Effector CD4-positive, alpha-beta T cell (primary cell): Measurements from ENCODE around the gene RPS28.
"Not testable (repeated sequence)": the region's sequence is repeated elsewhere in the genome, so short reads cannot be mapped to it uniquely, and the experiment has no call there.

ENCODE experiments used
- DNase-seq: peaks from one replicate; pipeline ENCODE4 v3.0.0-alpha.2; 2020

RPS28 gene

GRCh38 chr19:8320564-8321066, 681 bp upstream of the RPS28 start:
- no peak for DNase-seq

DNA sequence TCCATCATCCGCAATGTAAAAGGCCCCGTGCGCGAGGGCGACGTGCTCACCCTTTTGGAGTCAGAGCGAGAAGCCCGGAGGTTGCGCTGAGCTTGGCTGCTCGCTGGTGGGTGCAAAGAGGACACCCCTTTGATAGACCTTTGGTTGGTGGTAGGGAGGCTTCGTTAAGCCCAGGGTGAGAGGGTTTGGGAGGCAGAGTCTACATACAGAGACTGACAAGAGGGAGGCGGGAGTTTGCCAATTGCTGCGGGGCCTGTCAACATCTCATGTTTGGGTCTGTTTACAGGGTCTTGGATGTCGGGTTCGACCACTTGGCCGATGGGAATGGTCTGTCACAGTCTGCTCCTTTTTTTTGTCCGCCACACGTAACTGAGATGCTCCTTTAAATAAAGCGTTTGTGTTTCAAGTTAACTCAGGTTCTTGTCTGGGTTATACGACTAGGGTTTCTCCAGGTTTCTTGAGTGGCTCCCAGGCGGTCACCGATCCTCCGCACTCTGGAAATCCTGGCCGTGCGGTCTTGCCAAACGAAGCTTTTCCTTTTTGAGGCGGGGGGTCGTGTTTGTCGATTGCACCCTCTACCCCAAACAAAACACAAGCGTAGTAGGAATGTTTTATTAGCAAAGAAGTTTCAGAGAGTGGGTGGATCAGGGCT, 816 bp downstream of the RPS28 start:
- DNase-seq, result no peak

DNA sequence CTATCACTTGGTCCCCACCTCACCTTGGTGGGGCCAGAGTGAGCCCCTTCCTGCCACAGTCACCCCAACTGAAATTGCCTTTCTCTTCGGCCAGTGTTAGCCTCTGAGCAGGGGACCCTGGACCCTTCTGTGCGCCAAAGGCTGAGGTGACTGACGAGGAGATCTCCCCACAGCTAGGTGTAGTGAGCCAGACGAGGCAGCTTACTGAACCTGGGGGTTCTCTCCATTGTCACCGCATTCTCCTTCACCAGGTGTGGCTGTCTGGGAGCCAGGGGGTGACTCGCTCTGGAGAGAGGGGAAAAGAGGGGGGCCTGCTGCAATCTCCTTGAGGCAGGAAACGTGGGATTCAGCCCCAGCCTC, 1.3 kb downstream of the RPS28 start:
- DNase-seq, result no peak

DNA sequence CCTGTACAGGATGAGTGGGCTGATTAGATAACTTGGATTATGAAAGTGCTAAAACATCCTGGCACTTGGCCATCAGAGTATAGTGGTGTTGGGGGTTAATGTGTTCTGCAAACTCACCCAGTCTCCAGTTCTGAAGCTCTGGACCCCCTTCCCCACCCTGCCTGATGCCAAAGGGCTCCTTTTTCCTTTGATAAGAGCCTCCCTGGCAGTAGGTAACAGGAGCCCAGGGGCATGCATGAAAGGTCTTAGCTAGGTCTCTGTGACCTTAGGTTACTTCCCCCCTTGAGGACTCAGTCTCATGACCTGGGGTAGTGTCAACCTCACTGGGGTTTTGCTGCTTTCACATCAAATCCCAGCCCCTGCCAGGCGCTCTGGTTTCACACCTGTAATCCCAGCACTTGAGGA, 2.5 kb downstream of the RPS28 start:
- DNase-seq, result no peak

DNA sequence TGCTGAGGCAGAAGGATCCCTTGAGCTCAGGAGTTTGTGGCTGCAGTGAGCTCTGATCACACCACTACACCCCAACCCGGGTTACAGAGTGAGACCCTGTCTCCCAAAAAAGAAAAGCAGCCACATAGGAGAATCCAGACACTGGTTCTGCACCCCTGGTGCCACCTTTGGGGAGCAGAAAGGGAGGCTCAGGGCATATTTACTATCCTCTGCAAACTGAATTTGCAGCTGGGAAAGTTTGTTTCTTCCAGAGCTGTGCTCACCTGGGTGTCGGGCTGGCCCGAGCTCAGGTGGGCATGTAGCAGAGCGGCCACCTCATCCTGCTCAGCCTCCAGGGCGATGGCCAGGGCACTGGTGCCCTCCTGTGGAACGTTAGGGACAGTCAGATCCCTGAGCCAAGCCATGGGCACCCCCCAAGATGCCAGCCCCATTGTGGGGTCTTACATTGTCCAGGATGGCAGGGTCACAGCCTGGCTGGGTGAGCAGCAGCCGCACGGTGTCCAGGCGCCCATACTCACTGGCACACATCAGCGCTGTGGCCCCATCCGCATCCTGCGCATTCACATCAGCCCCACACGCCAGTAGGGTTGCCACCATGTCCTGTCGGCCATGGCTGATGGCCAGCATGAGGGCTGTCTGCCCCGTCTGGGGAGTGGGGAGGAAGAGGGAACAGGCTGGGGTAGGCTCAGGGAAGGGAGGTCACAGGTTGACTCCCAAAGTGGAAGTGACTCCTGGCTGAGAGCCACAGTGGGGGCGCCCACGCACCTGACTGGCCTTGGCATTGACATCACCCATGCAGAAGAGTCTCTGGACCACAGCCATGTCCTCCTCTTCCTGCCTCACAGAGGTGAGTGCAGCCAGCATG, 3.1 kb downstream of the RPS28 start:
- no peak for DNase-seq

DNA sequence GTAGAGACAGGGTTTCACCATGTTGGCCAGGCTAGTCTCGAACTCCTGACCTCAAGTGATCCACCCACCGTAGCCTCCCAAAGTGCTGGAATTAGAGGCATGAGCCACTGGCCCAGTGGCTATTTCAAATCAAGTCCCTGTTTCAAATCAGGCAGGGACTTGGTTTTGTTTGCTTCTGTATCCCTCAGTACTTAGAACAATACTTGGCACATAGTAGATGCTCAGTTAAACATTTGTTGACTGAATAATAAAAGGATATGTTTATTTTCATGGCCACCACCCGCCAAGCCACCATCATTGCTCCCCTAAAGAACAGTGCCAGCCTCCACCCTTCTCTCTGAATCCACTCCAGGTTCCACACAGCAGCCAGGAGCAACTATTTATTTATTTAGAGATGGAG, 4.2 kb downstream of the RPS28 start:
- DNase-seq, result no peak

DNA sequence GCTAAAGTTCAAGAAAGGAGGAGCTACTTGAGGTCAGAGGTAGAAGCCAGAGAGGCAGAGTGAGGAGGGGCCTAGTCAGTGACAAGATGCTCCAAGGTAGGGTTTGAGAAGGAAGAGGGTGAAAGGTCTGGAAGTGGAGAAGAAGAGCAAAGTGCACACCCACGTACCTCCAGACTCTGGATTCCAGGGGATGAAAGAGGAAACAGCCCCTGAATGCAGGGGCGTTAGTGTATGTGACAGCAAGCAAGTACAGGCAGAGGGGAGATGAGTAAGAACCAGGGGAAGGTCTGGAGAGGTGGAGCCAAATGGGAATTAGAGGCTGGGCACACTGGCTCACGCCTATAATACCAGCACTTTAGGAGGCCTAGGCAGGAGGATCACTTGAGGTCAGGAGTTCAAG, 8.7 kb downstream of the RPS28 start:
- no peak for DNase-seq

DNA sequence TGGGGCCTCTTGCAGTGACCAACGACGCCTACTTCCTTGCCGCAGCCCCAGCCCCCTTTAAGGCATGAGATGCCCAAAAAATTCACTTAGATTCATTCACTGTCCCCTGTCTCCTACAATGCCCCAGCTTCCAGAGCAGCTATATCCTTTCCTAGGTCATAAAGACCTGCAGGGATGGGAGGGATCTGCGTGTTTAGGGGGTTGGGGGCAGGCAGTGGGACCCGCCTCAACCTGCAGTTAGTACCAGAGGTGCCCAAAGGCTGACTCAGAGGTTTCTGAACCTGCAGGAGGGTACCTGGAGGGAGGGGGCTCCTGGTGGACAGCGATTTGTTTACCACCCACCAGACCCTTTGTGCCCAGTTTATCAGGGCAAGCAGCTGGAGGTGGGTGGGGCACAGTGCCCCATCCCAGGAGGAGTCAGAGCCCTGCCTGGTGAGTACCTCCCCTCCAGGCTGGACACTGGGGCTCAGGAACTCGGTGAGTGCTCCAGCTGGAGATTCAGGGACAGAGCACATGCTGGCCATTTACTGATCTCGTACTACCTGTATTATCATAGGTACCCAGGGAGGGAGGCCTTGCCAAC, 10.1 kb downstream of the RPS28 start:
- no peak for DNase-seq

- no peak for DNase-seq
Measured at GRCh38 chr19:8332976-8333766, 11.9 kb downstream of the RPS28 start.

DNA sequence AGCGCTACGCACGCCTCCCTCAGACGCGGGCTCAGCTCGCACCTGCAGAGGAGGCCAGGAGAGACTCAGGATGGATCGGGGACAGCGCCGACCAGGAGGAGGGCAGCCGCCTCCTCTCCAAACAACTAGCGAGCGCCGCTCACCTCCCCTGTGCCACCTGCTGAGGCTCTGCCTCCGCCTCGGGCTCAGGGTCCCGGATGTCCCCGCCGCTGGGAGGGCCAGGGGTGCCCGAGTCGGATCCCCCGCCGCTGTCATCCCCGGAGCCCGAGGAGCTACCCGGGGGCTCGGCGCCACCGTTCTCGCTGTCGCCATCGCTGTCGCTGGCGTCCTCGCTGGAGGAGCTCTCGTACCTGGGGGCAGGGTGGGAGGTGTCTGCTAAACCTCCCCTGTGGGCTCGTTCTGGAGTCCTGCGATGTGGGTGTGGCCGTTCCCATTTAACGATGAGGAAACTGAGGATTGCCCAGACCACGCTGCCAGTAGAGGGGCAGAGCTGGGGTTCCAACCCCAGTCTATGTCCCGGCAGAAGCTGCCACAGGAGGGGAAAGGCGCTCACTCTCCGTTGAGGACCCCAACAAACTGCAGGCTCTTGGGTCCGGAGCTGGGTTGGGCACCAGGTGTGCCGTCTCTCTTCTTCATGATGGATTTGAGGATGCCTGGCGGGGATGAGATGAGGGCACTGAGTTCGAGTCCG, 12.6 kb downstream of the RPS28 start:
- no peak for DNase-seq

DNA sequence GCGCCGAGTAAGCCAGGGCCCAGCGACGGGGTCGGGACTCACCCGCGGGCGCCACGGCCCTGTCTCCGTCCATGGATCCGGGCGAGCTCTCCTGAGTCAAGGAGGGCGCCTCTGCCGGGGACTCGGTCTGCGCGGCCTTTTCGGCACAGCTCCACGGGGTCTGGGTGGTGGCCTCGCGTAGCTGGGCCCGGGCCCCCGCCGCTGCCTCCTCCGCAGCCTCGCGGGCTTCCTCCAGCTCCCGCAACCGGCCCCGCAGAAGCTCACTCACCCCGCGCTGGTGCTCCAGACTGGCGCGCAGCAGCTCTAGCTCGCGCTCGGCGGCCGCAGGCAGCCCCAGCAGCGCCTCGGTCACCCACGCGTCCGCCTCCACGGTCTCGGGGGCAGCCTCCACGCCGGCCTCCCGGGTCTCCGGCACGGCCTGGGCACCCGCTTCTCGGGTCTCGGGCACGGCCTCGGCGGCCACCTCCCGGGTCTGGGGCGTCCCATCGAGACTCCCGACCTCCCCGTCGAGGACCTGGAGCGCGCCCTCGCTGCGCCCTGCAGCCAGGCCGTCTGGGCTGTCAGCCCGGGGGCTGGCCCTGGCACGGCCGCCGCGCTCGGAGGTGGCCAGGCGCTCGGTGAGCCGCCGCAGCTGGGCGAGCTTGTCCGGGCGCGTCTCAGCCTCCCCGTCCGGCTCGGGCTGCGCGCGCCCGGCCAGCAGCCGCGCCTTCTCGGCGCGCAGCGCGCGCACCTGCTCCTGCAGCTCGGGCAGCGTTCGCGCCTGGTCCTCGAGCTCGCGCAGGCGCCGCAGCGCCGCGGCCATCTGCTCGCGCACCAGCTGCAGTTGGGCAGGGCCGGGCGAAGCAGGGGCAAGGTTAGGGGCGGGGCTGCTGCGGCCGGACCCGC, 13.4 kb downstream of the RPS28 start:
- no peak for DNase-seq

GRCh38 chr19:8335343-8336071, 14.2 kb downstream of the RPS28 start:
- no peak for DNase-seq

- DNase-seq, result no peak
Measured at GRCh38 chr19:8336072-8336569, 14.8 kb downstream of the RPS28 start.

GRCh38 chr19:8336660-8337059, 15.4 kb downstream of the RPS28 start:
- no peak for DNase-seq

GRCh38 chr19:8337728-8338127, 16.4 kb downstream of the RPS28 start:
- no peak for DNase-seq

DNA sequence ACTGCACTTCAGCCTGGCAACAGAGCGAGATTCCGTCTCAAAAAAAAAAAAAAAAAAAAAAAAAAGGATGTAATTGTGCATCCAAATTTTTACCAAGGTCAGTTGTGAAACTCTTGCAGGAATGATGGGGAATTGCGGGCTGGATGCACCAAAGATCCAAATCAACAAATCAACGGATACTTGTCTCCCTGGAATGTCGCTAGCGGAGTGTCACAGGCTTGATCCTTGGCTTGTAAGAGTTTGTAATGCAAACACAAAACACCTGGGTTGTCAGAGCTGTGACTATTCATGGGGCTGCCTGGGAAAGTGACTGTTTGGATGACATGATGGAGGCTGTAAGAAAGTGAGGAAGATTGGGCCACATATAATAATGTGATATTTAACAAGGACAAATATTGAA, 17.5 kb downstream of the RPS28 start:
- DNase-seq, result no peak

DNA sequence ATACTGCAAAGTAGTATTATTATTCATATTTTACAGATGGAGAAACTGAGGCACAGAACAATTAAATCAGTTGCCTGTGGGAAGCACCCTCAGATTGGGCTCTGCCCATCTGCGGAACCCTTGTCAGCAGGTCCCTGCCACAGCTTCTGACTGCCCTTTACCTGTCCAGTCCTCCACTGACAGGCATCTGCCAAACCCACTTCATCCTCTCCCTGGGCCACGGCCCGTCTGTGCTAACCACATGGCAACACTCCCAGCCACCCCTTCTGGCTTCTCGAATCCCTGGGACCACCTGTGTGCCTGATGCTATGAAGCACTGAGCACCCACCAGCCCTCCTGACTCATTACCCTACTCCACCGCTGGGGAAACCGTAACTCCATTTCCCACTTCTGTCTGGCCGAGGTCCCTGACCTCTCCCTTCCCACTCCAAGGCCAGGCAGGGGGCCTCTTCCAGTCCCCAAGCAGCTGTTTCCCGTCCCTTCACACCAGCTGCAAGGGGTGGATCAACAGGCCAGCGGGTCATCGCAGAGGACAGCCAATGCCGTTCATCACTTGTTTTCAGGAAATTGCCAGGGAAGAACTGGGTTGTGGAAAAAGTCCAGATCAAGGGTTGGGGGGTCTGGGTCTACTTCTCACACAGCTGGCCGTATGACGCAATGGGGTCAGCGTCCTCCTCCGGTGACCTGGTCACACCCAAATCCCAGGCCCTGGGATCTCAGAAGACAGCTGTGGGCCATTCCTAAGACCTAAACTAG, 19.2 kb downstream of the RPS28 start:
- no peak for DNase-seq

DNA sequence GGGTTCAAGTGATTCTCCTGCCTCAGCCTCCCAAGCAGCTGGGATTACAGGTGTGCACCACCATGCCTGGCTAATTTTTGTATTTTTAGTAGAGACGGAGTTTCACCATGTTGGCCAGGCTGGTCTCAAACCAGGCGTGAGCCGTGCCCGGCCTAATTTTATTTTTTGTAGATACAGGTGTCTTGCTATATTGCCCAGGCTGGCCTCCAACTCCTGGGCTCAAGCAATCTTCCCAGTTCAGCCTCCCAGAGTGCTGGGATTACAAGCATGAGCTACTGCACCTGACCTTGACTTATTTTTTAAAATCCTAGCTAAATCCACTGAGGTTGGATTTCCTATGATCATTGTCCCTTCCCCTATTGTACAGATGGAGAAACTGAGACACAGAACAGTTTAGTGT, 20.2 kb downstream of the RPS28 start:
- DNase-seq, result not testable (repeated sequence)

DNA sequence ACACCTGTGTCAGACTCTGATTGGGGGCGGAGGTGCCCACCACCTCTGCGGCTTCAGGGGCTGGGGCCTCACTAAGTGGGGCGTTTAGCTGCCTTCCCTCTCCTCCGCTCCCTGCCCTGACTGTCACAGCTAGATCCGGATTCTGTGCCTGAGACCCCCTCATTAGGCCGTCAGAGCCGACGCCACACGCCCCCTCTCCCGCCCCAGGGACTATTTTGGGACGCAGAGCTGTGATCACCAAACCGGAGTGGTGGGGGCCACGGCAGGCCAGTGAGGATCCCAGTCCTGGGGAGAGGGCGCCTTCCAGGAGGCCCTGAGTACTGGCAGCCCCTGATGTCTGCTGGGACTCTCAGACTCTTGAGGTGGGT, 21.0 kb downstream of the RPS28 start:
- DNase-seq, result no peak
